GM18498 (cell line): ENCODE data around the gene GLI1.
"Not testable (repeated sequence)": the region's sequence is repeated elsewhere in the genome, so short reads cannot be mapped to it uniquely, and the experiment has no call there.

Experiments used
- ATAC-seq: cut with Tn5 transposase; IDR thresholded peaks from one replicate; pipeline ENCODE4 v1.9.1; 2021; ENCODE audit warnings: mild to moderate bottlenecking, moderate library complexity; ENCODE audit not compliant: unreplicated experiment

Gene GLI1

GRCh38 chr12:57459750-57460467 is at the start of gene GLI1:
GLI1 (plus strand) TSS chr12:57459785; CDS start chr12:57463692, 3,907 bp downstream.
- ATAC-seq, result no peak

GRCh38 chr12:57410534-57410933 is 49.1 kb upstream of the GLI1 start:
- no peak for ATAC-seq

- ATAC-seq, result not testable (repeated sequence)
These were observed 45.4 kb upstream of the GLI1 start for GRCh38 chr12:57414160-57414559.

GRCh38 chr12:57415088-57415487 is 44.5 kb upstream of the GLI1 start:
- no peak for ATAC-seq

GRCh38 chr12:57416039-57416996 is 43.3 kb upstream of the GLI1 start:
- ATAC-seq, result no peak

- ATAC-seq, result no peak
These were observed 41.3 kb upstream of the GLI1 start for GRCh38 chr12:57418255-57418654.

GRCh38 chr12:57419495-57419894 is 40.1 kb upstream of the GLI1 start:
- no peak for ATAC-seq

- ATAC-seq, result no peak
These were observed 39.1 kb upstream of the GLI1 start for GRCh38 chr12:57420482-57420881.

GRCh38 chr12:57426948-57427347 is 32.6 kb upstream of the GLI1 start:
- ATAC-seq, result not testable (repeated sequence)

- no peak for ATAC-seq
These were observed 30.6 kb upstream of the GLI1 start for GRCh38 chr12:57428965-57429364.

GRCh38 chr12:57429473-57430111 is 30.0 kb upstream of the GLI1 start:
- ATAC-seq, result no peak

- ATAC-seq, result peak; percentile 66
These were observed 29.3 kb upstream of the GLI1 start for GRCh38 chr12:57430112-57430930.

- peak; percentile 93 for ATAC-seq
These were observed 28.5 kb upstream of the GLI1 start, which contains the start of gene R3HDM2 for GRCh38 chr12:57430931-57431566. R3HDM2 (minus strand) TSS chr12:57431043; CDS start chr12:57310428, 120,615 bp downstream.

- no peak for ATAC-seq
These were observed 27.9 kb upstream of the GLI1 start for GRCh38 chr12:57431654-57432188.

- ATAC-seq, result no peak
These were observed 26.2 kb upstream of the GLI1 start for GRCh38 chr12:57433370-57433769.

GRCh38 chr12:57434517-57435223 is 24.9 kb upstream of the GLI1 start, which contains the start of gene INHBC:
INHBC (plus strand) TSS chr12:57434784; CDS start chr12:57434887, 103 bp downstream.
- no peak for ATAC-seq

GRCh38 chr12:57435293-57435692 is 24.3 kb upstream of the GLI1 start:
- no peak for ATAC-seq

GRCh38 chr12:57438400-57438799 is 21.2 kb upstream of the GLI1 start:
- no peak for ATAC-seq

GRCh38 chr12:57439762-57440266 is 19.8 kb upstream of the GLI1 start:
- no peak for ATAC-seq
